ENCODE measurements around the gene PXMP2.

GRCh38 chr12:132717011-132717410 is 29.6 kb downstream of the PXMP2 start:
- TF ChIP-seq CTCF (IDR thresholded peaks at IDR 0.05): no peak
- no peak for TF ChIP-seq POLR2AphosphoS5 (IDR thresholded peaks at IDR 0.05)
